ENCODE data around the gene ZFAND2B. TPM values are rescaled to one million over a fixed set of nuclear protein-coding genes. Genes with fewer than 3 reads are reported as not detected.

ZFAND2B gene
- total RNA-seq, 1 experiment from 2014 or later: 16.4 TPM

DNA sequence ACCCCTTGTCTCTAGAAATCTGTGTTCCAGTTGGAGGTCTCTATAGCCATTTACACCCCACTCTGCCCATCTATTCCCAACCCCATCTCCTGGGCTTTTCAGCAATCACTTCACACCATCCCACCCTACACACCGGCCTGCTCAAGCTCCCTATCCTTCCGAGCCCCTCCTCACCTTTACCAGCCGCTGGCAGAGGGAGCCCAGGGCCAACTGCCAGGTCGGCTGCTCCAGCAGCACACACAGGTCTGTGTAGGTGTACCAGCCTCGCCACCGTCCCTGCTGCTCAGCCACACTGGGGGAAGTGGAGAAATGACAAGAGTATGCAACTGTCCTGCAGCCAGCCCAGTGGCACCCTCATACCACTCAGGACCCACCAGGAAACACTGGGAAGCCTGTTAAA lies 33.4 kb upstream of the ZFAND2B start:
- Mint-ChIP-seq H3K27me3 (ENCODE audit: low read depth) (no peaks in the 10 kb centered on the region; the same call in 1 of the 2 replicates), H3K36me3 (ENCODE audit: insufficient read depth in 1 of 3, low read depth in 3 of 3) (peaks cover 8 to 26% (median 23%) of the 10 kb centered on the region in 3 experiments), H3K27ac (no peak overlapping the region; a peak in 1 of 7 replicates), H3K4me1 (peaks cover 9 to 13% of the 10 kb centered on the region in 2 experiments), H3K4me3 (no peak overlapping the region; a peak in 1 of 5 replicates), H3K9me3 (no peaks in the 10 kb centered on the region; a peak in 2 of 5 replicates)
- no peaks in the 10 kb centered on the region for H3K79me2 ChIP-seq (ENCODE audit: insufficient read depth, low read length)
- no peaks in the 10 kb centered on the region for H3K9me3 ChIP-seq (ENCODE audit: control insufficient read depth, low read depth, low read length)
- H3K9ac ChIP-seq (ENCODE audit: extremely low read depth, insufficient read length, low read length): no peak overlapping the region
- no peak overlapping the region for H2AFZ ChIP-seq (ENCODE audit: low read length)
- no peak overlapping the region for H2AK5ac ChIP-seq (ENCODE audit: insufficient read length, low read length)
- no peak overlapping the region for H4K5ac ChIP-seq (ENCODE audit: insufficient read length, low read depth, low read length)
- no peaks in the 10 kb centered on the region for H3K27me3 ChIP-seq (ENCODE audit: insufficient read depth, low read length)
- H4K8ac ChIP-seq (replicated peaks; ENCODE audit: insufficient read length, low read depth, low read length): no peak overlapping the region
- no peak overlapping the region for H3K4ac ChIP-seq (ENCODE audit: low read depth, low read length)
- H3K4me1 ChIP-seq (ENCODE audit: insufficient read depth, low read length): no peaks in the 10 kb centered on the region
- no peak overlapping the region for H3K18ac ChIP-seq (ENCODE audit: insufficient read length, low read depth, low read length)
- peaks cover 16% of the 10 kb centered on the region for H3K23me2 ChIP-seq (ENCODE audit: insufficient read length, low read depth, low read length, poor library complexity, severe bottlenecking)
- no peak overlapping the region for H2BK15ac ChIP-seq (ENCODE audit: low read depth, low read length)
- no CpG with 5 or more reads among the region's 6 CpGs for WGBS (ENCODE audit: extremely low coverage, insufficient read length, low lambda C conversion rate)
- DNase-seq: no peak
- no peak overlapping the region for H3K56ac ChIP-seq (ENCODE audit: insufficient read length, low read depth, low read length)
- H2BK20ac ChIP-seq (ENCODE audit: low read depth, low read length, poor library complexity, severe bottlenecking): no peak overlapping the region
- H2BK5ac ChIP-seq (ENCODE audit: insufficient read length, low read length): no peak overlapping the region
- no peaks in the 10 kb centered on the region for H3K79me1 ChIP-seq (ENCODE audit: insufficient read depth, low read depth, low read length, poor library complexity, severe bottlenecking)
- H4K20me1 ChIP-seq (ENCODE audit: control insufficient read depth, insufficient read depth, insufficient read length): no peaks in the 10 kb centered on the region
- no peak overlapping the region for H2BK120ac ChIP-seq (ENCODE audit: low read depth, low read length, poor library complexity, severe bottlenecking)
- no peak overlapping the region for H2BK12ac ChIP-seq (ENCODE audit: insufficient read length, low read depth, low read length)
- TF ChIP-seq, protein P1, sequence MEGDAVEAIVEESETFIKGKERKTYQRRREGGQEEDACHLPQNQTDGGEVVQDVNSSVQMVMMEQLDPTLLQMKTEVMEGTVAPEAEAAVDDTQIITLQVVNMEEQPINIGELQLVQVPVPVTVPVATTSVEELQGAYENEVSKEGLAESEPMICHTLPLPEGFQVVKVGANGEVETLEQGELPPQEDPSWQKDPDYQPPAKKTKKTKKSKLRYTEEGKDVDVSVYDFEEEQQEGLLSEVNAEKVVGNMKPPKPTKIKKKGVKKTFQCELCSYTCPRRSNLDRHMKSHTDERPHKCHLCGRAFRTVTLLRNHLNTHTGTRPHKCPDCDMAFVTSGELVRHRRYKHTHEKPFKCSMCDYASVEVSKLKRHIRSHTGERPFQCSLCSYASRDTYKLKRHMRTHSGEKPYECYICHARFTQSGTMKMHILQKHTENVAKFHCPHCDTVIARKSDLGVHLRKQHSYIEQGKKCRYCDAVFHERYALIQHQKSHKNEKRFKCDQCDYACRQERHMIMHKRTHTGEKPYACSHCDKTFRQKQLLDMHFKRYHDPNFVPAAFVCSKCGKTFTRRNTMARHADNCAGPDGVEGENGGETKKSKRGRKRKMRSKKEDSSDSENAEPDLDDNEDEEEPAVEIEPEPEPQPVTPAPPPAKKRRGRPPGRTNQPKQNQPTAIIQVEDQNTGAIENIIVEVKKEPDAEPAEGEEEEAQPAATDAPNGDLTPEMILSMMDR (conservative IDR thresholded peaks at IDR 0.05): no peak
- H4K91ac ChIP-seq (ENCODE audit: insufficient read length, low read depth, low read length): no peak overlapping the region
- H3K27ac ChIP-seq (ENCODE audit: insufficient read length, low read depth, low read length): no peak overlapping the region
- H3K4me2 ChIP-seq (ENCODE audit: insufficient read depth, insufficient read length, low read length): no peak overlapping the region
- H3T11ph ChIP-seq (ENCODE audit: low read length): no peak overlapping the region
- no peak overlapping the region for H3K23ac ChIP-seq (ENCODE audit: insufficient read length, low read depth, low read length)
- H3K14ac ChIP-seq (ENCODE audit: insufficient read depth, low read length): no peak overlapping the region
